ENCODE results near the gene ITIH6. TPM values are rescaled to one million over a fixed set of nuclear protein-coding genes. Genes with fewer than 3 reads are reported as not detected.

Gene ITIH6
- polyA plus RNA-seq, 1 donor, result 0.18 TPM

DNA sequence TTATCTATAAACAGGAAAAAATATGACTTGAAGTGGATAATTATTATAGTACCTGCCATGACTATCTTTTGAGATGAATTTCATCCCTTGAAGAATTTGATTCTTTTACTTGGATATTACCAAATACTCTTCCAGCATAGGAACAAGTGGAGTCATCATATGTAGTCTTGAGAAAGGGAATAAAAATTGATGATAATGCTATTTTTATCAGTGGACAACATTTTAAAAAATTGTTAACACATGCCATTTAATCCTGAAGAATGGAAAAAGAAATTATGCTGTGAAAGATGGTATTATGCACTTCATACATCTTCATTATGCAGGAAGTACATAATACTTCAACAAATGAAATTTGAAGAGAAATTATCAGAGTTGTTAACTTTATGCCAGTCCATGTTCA is 83.6 kb downstream of the ITIH6 start:
- DNase-seq, result no peak

- no peak for DNase-seq
Measured at GRCh38 chrX:54711735-54712134, 86.3 kb downstream of the ITIH6 start.

DNA sequence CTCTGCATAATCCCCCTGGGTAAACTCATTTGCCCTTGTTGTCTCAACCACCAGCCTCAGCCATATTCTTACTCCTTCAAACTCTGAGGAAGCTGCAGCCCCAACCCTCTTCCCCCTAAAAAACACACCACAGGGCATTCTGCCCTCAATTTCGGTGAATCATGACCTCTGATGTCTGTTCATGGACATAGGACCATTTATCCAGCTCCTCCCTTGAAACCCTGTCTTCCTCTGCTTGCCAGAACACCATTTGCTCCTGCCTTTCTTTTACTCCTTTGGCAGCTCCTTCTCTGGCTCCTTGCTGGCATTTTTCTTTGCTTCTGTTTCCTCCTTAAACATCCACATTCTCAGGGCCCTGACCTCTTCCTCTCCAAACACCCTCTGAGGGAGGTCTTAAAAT is 87.1 kb downstream of the ITIH6 start:
- DNase-seq, result no peak

GRCh38 chrX:54708404-54708803 is 89.7 kb downstream of the ITIH6 start:
- DNase-seq, result no peak

Other genes with a start within 250 kb of the ITIH6 start
- 661 TPM for gene MAGED2, start 9.5 kb upstream of the ITIH6 start, polyA plus RNA-seq (ENCODE audit: insufficient read length)
- gene TRO, start 122.6 kb upstream of the ITIH6 start, polyA plus RNA-seq (ENCODE audit: insufficient read length), result 129 TPM
- 0.73 TPM for gene PFKFB1, start 195.9 kb upstream of the ITIH6 start, polyA plus RNA-seq (ENCODE audit: insufficient read length)
- gene APEX2, start 202.1 kb upstream of the ITIH6 start, polyA plus RNA-seq (ENCODE audit: insufficient read length), result 14.3 TPM
- 8.1 TPM for gene ALAS2, start 232.7 kb upstream of the ITIH6 start, polyA plus RNA-seq (ENCODE audit: insufficient read length)

Measured in left kidney (tissue), 2 donors.